ENCODE data around the gene RALGAPA1.

DNA sequence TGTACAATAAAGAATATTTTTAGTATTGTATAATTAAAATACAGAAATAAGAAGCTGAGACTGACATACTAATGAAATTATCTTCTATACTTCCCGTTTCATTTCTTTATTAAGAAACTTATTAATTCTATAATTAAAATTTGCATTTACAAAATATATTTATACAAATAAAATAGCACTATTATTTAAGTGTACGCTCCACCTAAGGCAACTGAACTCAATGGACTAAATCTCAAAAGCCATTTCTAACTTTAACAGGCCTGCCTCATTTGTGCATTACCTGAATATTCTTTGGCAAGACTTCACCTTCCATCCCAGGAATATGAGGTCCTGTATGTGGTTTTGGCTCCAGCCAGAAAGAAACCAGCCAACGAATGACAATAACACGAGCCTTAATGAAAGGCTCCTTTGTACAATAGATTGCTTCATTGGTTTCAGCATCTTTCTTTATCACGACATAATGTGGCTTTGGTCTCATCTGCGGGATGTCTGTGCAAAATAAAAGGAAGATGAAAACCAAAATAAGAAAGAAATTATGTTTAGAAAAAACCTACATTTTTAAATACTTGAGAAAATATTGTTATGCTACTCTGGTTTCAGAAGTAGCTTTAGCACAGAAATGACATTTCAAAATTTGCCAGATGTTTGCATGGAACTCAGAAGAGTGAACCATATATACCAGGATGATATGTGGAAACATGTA, 58.7 kb downstream of the RALGAPA1 start:
- TF ChIP-seq, protein P1, sequence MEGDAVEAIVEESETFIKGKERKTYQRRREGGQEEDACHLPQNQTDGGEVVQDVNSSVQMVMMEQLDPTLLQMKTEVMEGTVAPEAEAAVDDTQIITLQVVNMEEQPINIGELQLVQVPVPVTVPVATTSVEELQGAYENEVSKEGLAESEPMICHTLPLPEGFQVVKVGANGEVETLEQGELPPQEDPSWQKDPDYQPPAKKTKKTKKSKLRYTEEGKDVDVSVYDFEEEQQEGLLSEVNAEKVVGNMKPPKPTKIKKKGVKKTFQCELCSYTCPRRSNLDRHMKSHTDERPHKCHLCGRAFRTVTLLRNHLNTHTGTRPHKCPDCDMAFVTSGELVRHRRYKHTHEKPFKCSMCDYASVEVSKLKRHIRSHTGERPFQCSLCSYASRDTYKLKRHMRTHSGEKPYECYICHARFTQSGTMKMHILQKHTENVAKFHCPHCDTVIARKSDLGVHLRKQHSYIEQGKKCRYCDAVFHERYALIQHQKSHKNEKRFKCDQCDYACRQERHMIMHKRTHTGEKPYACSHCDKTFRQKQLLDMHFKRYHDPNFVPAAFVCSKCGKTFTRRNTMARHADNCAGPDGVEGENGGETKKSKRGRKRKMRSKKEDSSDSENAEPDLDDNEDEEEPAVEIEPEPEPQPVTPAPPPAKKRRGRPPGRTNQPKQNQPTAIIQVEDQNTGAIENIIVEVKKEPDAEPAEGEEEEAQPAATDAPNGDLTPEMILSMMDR (IDR thresholded peaks at IDR 0.05), result no peak
- TF ChIP-seq EZH2 (IDR thresholded peaks at IDR 0.05; ENCODE audit: borderline replicate concordance, insufficient read depth, low read depth, low read length, poor library complexity, severe bottlenecking), result no peak
